WI38 (cell line): ENCODE data around the gene ERBB4.

Experiments used
- H3K4me3 ChIP-seq: 2 replicates; pipeline ENCODE4 v1.5.1; 2011; ENCODE audit warnings: low read depth, mild to moderate bottlenecking, control low read depth, low read length
- TF ChIP-seq, protein P1 (sequence below): IDR thresholded peaks from 2 replicates; pipeline ENCODE4 v1.5.1; 2012; ENCODE audit warnings: low read depth, mild to moderate bottlenecking, control low read depth, low read length

ERBB4 gene

DNA sequence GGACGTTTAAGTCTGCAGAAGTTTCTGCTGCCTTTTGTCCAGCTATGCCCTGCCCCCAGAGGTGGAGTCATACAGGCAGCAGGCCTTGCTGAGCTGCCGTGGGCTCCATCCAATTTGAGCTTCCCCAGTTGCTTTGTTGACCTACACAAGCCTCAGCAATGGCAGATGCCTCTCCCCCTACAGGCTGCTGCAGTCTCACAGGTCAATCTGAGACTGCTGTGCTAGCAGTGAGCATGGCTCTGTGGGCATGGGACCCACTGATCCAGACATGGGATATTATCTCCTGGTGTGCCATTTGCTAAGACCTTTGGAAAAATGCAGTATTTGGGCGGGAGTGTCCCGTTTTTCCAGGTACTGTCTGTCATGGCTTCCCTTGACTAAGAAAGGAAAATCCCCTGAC lies 726.0 kb downstream of the ERBB4 start:
- TF ChIP-seq, protein P1, sequence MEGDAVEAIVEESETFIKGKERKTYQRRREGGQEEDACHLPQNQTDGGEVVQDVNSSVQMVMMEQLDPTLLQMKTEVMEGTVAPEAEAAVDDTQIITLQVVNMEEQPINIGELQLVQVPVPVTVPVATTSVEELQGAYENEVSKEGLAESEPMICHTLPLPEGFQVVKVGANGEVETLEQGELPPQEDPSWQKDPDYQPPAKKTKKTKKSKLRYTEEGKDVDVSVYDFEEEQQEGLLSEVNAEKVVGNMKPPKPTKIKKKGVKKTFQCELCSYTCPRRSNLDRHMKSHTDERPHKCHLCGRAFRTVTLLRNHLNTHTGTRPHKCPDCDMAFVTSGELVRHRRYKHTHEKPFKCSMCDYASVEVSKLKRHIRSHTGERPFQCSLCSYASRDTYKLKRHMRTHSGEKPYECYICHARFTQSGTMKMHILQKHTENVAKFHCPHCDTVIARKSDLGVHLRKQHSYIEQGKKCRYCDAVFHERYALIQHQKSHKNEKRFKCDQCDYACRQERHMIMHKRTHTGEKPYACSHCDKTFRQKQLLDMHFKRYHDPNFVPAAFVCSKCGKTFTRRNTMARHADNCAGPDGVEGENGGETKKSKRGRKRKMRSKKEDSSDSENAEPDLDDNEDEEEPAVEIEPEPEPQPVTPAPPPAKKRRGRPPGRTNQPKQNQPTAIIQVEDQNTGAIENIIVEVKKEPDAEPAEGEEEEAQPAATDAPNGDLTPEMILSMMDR, result no peak
- H3K4me3 ChIP-seq, result no peak overlapping the region

DNA sequence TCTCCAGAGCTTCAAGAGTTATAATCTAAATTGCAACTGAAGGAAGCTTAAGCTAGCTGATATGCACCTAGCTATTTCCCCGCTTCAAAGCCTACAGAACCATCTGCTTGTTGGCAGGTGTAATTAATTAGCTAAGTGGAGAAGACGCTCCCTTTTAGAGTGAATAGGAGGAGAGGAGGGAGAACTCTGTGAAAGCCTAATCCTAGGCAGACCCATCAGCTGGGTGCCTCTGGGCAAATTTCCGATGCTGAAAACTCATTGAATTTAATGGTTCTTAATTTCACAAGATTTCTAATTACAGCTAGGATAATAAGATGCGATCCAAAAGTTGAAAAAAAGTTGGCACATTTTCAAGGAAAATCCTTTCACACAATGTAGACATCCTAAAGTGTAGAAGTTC lies 735.9 kb downstream of the ERBB4 start:
- TF ChIP-seq, protein P1, result no peak
- no peak overlapping the region for H3K4me3 ChIP-seq

DNA sequence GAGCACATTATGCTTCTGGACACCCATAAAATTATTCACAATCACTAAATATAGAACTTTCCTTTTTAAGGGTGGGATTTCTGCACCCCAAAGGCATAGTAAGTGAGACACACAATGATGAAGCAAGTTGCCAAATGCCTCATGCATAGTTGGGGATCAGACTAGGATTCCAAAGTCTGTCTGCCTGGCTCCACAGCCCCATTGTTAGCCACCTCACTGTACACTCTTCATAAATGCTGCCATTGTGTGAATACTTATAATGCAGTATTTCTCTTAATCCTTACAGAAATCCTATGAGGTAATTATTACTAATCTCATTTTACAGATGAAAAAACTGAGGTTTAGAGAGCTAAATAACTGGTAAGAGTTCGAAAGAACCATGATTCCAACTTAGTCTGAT lies 738.6 kb downstream of the ERBB4 start:
- no peak overlapping the region for H3K4me3 ChIP-seq
- TF ChIP-seq, protein P1, result no peak

DNA sequence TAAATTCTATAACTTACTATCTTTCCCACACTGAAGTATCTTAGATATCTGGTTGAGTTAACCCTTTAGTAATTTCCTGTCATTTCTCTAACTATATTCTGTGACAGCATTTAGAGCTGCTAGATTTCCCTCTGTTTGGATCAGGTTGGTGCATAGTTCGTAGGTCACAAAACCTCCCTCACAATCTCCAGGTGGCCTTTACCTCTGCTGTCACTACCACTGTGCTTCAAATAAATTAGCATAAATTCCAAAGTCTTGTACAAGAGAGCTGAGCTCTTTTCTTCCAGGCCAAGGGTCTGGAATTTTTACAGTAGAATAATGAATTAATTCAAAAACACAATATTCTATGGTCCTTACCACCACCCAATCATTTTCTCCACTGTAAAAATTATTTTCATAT lies 739.7 kb downstream of the ERBB4 start:
- no peak overlapping the region for H3K4me3 ChIP-seq
- TF ChIP-seq, protein P1, result no peak

DNA sequence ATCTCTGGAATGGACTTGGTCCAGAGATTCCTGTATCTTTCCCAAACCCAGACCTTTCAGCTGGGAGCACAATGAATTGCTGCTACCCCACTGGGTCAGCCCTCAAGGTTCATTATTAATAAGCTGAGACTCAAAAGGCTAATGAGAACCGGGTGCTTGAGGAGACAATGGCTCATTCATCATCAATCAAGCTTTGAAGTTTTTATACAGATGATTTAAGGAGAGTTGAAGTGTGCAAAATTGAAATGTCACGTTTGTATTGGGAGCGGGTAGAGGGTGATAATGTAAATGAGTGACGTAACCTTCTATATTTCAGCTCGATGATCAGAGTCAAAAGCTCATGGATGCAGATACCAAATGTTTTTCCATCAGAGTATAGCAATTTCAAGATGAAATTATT lies 744.9 kb downstream of the ERBB4 start:
- H3K4me3 ChIP-seq, result no peak overlapping the region
- TF ChIP-seq, protein P1, result no peak

DNA sequence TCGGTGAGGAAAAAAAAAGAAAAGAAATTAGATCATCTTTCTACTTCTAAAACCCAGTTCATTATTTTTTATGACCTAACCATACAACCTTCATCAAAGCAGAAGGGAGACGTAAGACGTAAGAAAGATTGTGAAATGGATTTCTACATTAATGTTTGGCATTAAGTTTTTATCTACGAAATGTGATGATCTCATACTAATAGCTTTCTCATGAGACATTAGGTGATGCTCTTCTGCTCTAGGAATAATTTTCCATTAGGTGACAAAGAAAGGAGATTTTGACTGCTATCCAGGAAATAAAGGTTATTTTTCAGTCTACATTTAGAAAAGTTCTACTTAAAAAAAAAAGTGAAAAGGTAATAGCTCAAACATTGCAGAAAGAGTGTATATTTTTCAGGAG lies 748.6 kb downstream of the ERBB4 start:
- TF ChIP-seq, protein P1, result no peak
- no peak overlapping the region for H3K4me3 ChIP-seq

DNA sequence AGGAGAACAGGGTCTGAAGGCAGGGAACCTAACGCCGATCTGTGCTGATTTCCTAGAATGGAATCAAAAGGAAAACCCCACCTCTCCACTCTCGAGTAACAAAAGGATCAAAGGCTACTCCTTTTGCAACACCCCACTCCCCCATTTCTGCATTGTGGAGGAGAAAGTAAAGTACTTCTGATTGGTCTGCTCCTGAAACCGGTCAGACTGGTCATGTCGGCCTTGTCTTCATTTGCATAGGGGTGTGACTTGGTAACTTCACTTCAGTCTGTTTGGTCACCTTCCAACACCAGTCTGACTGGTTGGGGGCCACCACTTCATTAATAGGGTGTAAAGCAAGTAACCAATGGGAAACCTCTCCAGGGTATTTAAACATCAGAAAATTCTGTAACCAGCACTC lies 771.9 kb downstream of the ERBB4 start:
- H3K4me3 ChIP-seq, result no peak overlapping the region

More for the DNA sequence above, 771.9 kb downstream of the ERBB4 start:
- TF ChIP-seq, protein P1, result no peak
